DND-41 (cell line): ENCODE results near the gene POLD2.

Source experiments
- CTCF ChIP-seq: IDR thresholded peaks from 2 replicates; pipeline ENCODE4 v1.5.1; 2012; ENCODE audit warnings: borderline replicate concordance, low read length, moderate library complexity, mild to moderate bottlenecking; ENCODE audit not compliant: poor library complexity, severe bottlenecking; ENCODE audit errors: extremely low read depth
- EZH2 ChIP-seq: IDR thresholded peaks from 3 replicates; pipeline ENCODE4 v1.6.1; 2012; ENCODE audit warnings: borderline replicate concordance, low read depth, mild to moderate bottlenecking, moderate library complexity, low read length, inconsistent platforms; ENCODE audit not compliant: severe bottlenecking

- TF ChIP-seq CTCF (no peak), EZH2 (no peak)
Measured at GRCh38 chr7:44067064-44067951, 56.0 kb downstream of the POLD2 start.
